ENCODE data around the gene NAGS.
A peak's percentile ranks its signal among the peaks of the same experiment; 100 is the strongest.
"Not testable (repeated sequence)": the region's sequence is repeated elsewhere in the genome, so short reads cannot be mapped to it uniquely, and the experiment has no call there.

Gene NAGS, protein sequence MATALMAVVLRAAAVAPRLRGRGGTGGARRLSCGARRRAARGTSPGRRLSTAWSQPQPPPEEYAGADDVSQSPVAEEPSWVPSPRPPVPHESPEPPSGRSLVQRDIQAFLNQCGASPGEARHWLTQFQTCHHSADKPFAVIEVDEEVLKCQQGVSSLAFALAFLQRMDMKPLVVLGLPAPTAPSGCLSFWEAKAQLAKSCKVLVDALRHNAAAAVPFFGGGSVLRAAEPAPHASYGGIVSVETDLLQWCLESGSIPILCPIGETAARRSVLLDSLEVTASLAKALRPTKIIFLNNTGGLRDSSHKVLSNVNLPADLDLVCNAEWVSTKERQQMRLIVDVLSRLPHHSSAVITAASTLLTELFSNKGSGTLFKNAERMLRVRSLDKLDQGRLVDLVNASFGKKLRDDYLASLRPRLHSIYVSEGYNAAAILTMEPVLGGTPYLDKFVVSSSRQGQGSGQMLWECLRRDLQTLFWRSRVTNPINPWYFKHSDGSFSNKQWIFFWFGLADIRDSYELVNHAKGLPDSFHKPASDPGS

DNA sequence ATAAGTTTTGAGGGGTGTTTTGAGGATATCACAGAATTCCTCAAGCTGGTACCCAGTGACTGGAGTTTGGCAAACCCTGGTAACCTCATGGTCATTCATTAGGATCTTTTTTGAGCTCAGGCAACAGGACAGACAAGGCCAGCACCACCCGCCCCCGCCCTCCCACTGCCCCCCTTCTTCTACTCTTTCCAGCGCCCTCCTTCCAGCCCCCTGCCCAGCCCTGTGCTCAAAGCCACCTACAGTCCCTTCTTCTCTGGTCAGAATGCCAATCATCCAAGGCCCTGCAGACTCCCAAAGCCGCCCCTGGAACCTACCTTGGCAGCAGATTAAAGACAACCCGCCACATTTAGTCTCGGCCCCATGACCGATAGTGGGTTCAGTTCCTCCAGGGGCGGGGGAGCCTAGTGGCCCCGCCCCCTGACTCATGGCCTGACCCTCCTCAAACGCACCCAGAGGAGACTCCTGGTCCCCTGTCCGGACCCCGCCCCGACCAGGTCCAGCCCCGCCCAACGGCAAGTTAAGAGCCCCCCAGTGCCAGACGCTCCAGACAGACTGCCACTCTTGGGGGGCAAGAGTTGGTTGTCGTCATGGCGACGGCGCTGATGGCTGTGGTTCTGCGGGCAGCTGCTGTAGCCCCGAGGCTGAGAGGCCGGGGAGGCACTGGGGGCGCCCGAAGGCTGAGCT is at the start of gene NAGS:
Gene NAGS, plus strand, starts transcription at position 546 of the 684 bp plus-strand sequence. Its CDS starts 42 bp downstream, at position 588.
- peak; percentile 54 for DNase-seq

DNA sequence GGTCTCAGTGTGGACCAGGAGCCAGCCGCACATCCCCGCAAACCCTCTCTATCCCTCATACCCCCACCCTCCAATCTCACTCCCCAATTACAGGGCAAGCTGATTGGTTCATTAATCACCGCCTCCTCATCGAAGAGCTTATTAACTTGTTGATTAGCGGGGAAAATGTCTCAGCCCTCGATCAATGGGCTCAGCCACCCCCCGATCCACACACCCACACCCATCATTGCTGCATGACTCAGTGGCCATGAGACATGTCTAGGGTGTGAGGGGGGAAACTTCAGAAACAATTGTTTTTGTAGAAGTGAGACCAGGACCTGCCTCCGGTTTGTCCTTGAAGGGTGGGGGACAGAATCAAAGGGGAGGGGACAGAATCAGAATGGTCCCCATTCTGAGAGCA is 48.2 kb upstream of the NAGS start:
- DNase-seq: no peak

DNA sequence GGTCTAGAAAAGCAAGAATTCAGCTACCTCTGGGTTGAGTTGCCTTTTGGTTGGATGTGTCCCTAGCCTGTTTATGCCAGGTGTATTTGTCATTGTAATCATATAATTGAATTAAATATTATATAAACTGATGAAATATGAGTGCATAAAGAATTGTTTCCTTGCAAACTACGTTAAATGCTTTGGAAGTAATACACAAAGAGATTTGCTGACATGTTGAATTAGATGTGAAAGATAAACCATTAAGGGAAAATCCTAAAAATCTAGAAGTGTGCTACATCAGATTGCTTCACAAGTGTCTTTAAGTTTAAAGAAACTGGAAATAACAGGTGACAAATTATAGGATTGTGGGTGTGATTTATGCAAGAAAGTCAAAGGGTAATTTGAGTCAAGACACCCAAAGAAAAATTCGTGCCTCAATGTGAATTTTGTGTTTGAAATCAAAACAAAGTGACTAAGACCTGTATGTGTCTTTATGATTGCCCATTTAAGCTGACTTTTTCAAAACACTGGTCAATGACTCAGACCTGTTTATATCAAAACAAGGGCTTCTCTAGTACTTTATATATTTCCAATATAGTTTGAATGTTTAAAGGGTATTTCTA is 45.6 kb upstream of the NAGS start:
- DNase-seq: no peak

DNA sequence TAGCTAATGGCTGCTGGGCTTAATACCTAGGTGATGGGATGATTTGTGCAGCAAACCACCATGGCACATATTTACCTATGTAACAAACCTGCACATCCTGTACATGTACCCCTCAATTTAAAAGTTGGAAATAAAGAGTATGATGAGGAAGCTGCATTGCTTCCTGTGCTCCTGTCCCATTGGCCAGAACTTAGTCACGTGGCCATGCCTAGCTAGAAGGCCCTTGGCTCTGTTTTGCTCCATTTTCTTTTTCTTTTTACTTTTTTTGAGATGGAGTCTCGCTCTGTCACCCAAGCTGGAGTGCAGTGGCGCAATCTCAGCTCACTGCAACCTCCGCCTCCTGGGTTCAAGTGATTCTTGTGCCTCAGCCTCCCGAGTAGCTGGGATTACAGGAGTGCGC is 43.1 kb upstream of the NAGS start:
- DNase-seq: not testable (repeated sequence)

DNA sequence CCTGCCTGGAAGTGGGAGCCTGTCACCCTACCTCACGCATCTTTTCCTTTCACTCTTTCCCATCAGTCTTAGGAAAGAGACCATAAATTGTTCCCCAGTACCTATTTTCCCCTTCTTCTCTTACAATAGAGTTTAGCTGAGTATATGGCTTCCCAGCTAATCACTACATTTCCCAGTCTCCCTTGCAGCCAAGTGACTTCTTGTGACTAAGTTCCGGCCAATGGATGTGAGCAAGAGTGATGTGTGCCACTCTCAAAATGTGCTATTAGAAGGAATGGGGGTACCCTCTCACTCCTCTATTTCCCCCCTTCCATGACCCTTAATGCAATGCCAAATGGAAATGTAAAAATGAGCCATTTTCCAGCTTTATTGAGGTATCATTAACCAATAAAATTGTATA is 42.5 kb upstream of the NAGS start:
- no peak for DNase-seq

DNA sequence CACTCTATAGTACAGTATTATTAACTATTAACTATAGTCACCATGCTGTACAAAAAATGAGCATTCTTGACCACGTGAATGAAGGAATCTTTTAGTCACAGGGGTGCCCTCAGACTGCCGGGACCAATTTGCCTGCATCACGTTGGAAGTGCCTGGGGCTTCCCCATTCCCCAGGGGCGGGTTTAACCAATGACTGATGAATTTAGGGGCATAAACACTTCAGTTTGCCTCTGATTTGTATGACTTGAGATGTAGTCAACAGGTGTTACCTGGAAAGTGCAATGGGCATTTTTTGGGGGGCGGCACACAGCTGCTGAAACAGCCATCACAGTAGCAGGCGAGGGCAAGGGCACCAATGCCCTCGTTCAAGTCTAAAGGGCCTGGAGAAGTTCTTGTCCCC is 41.9 kb upstream of the NAGS start:
- no peak for DNase-seq

DNA sequence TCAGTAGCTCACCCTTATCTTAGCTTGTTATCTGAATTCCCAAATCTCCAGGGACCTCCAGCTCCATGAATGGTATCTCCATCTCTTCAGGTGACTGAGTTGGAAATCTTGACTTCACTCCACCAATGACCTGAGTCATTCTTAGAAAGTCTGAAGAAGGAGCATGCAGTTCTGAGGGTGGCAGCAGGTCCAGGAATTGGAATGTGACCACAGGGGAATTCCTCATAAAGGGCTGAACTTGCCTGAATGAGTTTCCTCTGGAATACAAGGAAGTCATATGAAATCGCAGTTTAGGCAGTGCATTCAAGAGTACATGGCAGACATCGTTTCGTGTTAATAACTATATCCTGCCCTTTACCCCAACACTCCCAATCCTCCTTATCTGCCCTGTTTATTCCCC is 38.1 kb upstream of the NAGS start:
- no peak for DNase-seq

DNA sequence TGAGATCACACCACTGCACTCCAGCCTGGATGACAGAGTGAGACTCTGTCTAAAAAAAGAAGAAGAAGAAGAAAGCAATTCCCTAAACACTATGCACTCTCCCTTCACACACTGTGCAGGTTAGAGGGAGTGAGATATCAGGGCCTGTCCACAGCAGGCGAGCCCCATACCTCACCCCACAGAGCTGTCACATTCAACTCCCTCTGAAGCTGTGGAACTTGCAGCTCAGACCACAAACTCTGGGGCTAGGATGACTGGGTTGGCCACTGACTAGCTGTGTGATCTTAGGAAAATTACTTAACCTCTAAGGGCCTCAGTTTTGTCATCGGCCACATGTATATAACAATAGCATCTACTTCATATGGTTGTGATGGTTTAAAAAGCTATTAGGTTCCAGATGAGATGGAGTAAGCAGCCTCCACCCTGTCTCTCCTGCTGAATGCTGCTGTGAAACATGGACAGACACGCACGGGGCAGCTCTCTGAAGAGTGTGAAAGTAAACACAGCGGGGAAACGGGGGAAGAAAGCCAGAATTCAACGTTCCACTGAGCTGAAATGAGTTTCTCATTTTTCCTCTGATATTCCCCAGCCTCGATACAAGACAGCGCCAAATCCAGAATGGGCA is 37.1 kb upstream of the NAGS start:
- DNase-seq: no peak

DNA sequence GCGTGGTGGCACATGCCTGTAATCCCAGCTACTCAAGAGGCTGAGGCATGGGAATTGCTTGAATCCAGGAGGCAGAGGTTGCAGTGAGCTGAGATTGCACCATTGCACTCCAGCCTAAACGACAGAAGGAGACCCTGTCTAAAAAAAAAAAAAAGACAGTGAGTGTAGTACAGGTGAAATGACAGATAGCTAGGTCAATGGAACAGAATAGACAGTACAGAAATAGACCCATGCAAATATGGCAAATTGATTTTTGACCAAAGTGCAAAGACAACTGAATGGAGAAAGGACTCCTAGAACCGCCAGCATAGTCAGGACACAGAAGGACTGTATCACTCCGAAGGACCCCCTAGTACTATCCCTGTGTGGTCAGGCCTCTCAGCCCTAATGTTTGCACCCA is 34.1 kb upstream of the NAGS start:
- no peak for DNase-seq

DNA sequence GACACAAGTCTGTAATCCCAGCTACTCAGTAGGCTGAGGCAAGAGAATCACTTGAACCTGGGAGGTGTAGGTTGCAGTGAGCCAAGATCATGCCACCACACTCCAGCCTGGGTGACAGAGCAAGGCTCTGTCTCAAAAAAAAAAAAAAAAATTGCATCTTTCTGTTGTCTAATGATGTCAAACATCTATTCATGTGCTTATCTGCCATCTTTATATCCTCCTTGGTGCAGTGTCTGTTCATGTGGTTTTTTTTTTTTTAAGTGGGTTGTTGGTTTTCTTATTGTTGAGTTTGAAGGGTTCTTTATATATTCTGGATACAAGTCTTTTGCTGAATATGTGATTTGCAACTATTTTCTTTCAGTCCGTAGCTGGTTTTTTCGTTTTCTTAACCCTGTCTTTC is 33.0 kb upstream of the NAGS start:
- not testable (repeated sequence) for DNase-seq

DNA sequence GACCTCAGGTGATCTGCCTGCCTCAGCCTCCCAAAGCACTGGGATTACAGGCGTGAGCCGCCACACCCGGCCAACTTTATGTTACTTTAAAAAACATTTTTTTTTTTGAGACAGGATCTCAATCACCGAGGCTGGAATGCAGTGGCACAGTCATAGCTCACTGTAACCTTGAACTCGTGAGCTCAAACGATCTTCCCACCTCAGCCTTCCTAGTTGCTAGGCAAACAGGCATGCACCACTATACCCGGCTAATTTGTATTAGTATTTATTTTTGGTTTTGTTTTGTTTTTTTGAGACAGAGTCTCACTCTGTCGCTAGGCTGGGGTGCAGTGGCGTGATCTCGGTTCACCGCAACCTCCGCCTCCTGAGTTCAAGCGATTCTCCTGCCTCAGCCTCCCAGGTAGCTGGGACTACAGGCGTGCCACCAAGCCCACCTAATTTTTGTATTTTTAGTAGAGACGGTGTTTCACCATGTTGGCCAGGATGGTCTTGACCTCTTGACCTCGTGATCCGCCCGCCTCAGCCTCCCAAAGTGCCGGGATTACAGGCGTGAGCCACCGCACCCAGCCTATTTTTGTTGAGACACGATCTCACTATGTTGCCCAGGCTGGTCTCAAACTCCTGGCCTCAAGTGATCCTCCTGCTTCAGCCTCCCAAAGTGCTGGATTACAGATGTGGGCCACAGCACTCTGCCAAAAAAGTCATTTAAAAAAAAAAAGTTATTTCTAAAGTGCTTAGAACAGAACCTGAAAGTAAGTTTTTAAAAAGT is 31.8 kb upstream of the NAGS start:
- DNase-seq: not testable (repeated sequence)

DNA sequence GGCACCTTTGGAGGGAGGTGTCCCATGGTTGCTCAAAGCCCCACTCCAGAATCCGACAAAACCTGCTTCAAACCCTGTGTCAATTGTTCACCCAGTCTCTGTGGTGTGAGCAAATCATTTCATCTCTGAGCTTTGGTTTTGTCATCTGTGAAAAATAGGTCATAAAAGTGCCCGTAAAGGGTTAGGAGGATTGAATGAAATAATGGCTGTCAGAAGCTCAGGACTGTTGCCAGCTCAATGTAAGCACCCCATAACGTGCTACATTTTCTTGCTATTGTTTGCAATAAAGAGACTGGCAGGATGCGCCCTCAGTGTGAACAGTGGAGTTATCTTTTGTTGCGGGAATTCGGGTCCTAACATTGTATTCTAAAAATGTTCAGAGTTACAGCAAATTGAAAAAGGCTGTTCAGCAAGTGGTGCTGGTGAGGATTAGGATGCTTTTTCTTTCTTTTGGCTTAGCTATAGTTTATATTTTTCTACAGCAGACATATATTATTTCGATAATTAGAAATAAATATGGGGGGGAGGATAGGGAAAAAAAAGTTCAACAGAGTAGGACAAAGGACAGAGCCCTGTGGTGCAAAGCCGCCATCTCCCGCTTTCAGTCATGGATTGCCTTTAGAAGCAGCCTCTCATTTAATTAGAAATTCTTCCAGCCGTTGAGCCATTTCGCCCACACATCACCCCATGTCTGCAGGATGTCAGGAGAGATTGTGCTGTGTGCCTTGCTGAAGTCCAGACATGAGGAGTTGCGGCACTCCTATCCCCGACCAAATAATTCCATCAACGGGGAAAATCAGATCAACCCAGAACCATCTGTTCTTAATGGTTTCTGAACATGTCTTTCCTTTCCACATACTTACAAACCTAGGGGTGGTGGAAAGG is 29.8 kb upstream of the NAGS start:
- DNase-seq: no peak

DNA sequence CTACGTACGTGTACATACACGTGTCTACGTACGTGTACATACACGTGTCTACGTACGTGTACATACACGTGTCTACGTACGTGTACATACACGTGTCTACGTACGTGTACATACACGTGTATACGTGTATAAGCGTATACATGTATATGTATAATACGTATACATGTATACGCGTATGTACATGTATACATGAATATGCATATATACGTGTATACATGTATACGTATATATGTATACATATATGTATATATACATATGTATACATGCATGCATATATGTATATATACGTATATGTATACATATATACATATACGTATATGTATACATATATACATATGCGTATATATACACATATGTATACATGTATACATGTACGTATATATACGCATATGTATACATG is 28.5 kb upstream of the NAGS start:
- no peak for DNase-seq

DNA sequence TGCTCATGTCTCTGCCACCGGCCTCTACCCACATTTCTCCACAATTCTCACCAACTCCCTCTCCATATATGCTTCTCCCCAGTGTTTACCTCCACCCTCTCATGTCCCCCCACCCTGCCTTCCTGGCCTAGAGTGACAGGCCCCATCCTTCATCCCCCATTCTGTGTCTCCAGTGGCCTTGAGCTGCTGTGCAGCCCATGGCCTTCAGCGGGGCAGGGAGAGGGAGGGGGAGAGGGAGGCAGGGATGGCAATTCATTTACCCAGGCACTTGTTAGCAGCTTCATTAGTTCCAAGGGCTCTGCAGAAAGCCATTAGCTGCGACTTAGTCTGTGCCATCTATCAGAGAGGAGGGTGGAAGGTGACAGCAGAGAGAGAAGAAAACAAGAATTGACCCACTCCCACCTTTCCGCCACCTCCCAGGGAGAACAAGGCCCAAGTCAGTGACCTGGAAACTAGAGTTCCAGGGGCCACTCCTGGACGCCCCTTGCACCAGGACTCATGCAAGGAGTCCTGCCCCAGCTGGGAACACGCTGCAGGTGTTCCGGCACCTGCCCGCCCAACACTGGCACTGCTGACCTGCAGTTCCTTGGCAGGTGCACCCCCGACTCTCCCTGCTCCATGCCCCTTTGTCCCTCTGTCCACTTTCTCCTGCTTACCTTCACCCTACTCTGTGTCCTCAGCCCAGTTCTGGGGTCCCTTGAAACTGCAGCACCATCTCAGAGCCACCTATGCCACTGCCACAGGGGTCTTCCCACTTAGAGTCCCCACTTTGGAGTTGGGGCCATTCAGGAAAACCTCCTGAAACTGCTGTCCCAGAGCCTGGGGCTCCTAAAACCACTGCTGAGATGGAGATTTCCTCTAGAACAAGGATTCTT is 27.2 kb upstream of the NAGS start:
- DNase-seq: no peak

DNA sequence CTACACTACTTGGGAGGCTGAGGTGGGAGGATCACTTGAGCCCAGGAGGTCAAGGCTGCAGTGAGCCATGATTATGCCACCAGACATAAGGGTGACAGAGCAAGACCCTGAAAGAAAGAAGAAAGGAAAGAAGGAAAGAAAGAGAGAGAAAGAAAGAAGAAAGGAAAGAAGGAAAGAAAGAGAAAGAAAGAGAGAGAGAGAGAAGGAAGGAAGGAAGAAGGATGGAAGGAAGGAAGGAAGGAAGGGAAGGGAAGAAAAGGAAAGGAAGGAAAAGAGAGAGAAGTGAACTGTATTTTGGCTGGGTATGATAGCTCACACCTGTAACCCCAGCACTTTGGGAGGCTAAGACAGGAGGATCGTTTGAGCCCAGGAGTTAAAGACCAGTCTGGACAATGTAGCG is 26.3 kb upstream of the NAGS start:
- no peak for DNase-seq

DNA sequence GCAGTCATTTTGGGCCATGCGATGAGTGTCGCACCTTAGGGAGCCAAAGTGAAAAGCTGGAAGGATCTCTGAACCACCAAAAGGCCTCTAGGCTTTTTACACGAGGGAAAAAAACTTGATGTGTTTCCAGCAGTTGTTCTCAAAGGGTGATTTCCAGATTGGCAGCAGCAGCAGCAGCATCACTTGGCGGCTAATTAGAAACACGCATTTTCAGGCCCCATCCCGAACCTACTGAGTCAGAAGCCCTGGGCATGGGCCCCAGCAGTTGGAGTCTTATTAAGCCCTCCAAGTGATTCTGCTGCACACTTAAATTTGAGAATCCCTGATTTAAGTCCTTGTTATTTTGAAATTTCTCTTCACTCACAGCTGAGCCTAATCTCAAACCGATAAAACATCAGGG is 25.4 kb upstream of the NAGS start:
- DNase-seq: no peak

DNA sequence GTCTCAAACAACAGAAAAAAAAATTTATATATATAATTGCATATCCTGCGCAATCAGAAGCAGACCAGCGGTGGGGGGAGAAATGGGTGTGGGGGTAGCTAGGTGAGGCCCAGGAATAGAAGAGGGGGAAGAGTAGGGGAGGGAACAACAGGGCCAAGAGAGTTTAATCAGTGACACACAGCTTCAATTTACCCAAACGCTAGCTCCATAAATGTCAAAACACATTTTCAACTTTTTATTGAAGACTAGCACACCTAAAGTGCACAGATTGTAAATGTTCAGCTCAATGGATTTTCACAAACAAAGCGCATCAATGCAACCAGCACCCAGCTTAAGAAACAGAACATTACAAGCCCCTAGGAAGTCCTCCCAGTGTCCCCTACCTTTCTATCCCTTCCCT is 24.8 kb upstream of the NAGS start:
- DNase-seq: no peak

DNA sequence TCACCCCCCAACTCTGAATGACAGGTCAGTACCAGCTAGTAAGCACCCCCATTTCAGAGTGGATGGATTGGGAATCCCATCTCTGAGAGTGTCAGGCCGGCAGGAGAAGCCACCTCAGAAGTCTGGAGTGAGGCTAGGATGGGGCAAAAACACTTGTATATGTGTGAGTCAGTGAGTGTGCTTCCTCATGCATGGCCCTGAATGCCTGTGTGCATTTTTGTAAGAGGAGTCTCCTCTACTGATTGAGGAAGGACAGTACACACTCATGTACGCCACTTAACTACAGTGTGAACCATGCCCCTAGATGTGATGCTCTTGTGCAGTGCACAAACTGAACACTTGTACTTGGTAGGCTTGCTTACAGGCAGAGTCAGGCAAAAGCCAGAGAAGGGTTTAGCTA is 22.3 kb upstream of the NAGS start:
- no peak for DNase-seq

DNA sequence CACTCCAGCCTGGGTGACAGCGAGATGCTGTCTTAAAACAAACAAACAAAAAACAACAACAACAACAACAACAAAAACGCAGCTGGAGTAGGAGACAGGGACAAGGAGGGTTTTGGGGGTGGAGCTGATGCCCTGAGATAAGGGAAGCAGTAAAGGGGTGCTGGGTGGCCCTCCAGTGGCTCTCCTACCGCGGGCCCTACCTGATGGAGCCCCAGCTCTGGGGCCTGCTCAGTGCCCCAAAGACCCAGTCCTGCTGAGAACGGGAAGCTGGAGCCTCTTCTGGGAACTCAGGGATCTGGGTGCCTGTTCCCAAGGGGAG is 21.3 kb upstream of the NAGS start:
- DNase-seq: no peak

DNA sequence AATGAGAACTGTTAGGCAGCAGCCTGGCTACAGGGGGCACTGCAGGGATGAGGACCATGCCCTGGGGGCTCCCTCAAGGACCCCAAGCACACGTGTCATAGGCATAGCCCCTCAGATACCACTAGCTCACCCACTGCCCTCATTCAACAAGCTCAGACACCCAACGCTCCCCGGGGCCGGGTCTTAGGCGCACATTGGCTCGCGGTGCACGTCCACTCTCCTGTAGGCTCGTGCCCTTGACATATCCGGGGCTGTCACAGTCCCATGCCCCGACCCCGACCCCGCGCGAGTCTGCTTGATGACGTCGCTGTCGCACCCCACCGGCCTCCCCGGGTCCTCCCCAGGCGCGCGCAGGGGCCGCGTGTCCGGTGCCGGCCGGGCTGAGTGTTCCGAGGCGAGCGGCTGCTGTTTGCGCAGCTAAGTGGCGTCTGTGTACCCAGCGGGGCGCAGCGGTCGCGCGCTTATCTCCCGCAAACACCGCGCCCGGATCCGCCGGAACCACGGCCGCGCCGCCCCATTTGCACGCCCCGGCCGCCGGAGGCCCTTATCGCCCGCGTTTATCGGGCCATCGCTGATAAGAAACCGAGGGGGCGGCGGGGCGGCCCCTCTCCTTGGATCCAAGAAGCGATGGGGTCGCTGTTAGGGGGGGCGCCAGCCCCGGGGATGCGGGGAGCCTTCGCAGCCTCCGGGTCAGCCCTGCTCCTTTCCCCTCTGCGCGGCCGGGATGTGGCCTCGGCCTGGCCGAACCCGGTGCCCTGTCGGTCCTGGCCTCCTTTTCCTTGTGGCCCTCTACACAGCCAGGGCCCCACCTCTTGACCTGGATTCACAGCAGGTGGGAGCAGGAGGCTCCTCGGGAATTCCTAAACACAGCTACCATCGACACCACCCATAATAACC is 20.7 kb upstream of the NAGS start:
- no peak for DNase-seq
